Activated CD8-positive, alpha-beta memory T cell treated with anti-CD3 and anti-CD28 coated beads for 4 hours (primary cell): ENCODE results near the gene CCND1.
"Not testable (repeated sequence)": the region's sequence is repeated elsewhere in the genome, so short reads cannot be mapped to it uniquely, and the experiment has no call there.

ENCODE experiments used
- DNase-seq, 2 donors: peaks; one replicate each; pipeline ENCODE4 v3.0.0-alpha.2; 2020; ENCODE audit warnings: low read depth in 2 of 2

Gene CCND1

GRCh38 chr11:69689484-69690319, 48.7 kb downstream of the CCND1 start:
- DNase-seq = no peak

GRCh38 chr11:69691463-69691862, 50.5 kb downstream of the CCND1 start:
- DNase-seq = no peak

- DNase-seq = no peak
Measured at GRCh38 chr11:69692422-69692821, 51.5 kb downstream of the CCND1 start.

GRCh38 chr11:69694781-69695180, 53.8 kb downstream of the CCND1 start:
- DNase-seq = no peak

- no peak for DNase-seq
Measured at GRCh38 chr11:69695581-69695980, 54.6 kb downstream of the CCND1 start.

- DNase-seq = not testable (repeated sequence)
Measured at GRCh38 chr11:69695995-69696394, 55.0 kb downstream of the CCND1 start.

- DNase-seq = no peak
Measured at GRCh38 chr11:69696749-69697468, 56.0 kb downstream of the CCND1 start.

- DNase-seq = no peak
Measured at GRCh38 chr11:69697469-69697843, 56.5 kb downstream of the CCND1 start.

- no peak for DNase-seq
Measured at GRCh38 chr11:69697861-69698260, 56.9 kb downstream of the CCND1 start.

- no peak for DNase-seq
Measured at GRCh38 chr11:69698362-69698761, 57.4 kb downstream of the CCND1 start.

GRCh38 chr11:69699213-69699612, 58.3 kb downstream of the CCND1 start:
- no peak for DNase-seq

GRCh38 chr11:69700278-69701140, 59.6 kb downstream of the CCND1 start:
- no peak for DNase-seq

GRCh38 chr11:69702239-69702691, 61.3 kb downstream of the CCND1 start:
- DNase-seq = no peak

- no peak for DNase-seq
Measured at GRCh38 chr11:69702769-69703452, 62.0 kb downstream of the CCND1 start.

GRCh38 chr11:69703453-69703767, 62.5 kb downstream of the CCND1 start:
- no peak for DNase-seq
